GM19328 (cell line): ENCODE measurements around the gene MECP2.
"Not testable (repeated sequence)": the region's sequence is repeated elsewhere in the genome, so short reads cannot be mapped to it uniquely, and the experiment has no call there.

ENCODE experiments used
- ATAC-seq: cut with Tn5 transposase; IDR thresholded peaks from one replicate; pipeline ENCODE4 v1.9.1; 2021; ENCODE audit warnings: mild to moderate bottlenecking, moderate library complexity; ENCODE audit not compliant: unreplicated experiment

MECP2 gene

DNA sequence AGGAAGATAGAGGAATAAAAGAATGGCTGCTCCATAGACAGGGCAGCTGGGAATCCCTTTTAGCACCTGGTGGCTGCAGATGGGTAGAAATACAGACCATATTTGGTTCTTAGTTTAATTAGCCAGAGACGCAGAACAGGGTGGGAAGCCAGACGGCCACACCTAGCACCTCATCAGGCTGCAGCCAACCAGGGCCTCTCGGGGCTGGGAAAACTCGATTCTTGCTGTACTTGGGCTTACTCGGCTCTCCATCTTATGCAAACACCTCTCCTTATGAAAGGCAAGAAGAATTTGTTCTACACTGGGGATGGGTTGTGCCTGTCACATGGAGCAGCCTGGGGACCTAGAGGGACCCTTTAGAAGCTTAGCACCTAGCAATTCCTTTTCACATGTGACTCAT is 97.5 kb downstream of the MECP2 start:
- ATAC-seq: no peak

DNA sequence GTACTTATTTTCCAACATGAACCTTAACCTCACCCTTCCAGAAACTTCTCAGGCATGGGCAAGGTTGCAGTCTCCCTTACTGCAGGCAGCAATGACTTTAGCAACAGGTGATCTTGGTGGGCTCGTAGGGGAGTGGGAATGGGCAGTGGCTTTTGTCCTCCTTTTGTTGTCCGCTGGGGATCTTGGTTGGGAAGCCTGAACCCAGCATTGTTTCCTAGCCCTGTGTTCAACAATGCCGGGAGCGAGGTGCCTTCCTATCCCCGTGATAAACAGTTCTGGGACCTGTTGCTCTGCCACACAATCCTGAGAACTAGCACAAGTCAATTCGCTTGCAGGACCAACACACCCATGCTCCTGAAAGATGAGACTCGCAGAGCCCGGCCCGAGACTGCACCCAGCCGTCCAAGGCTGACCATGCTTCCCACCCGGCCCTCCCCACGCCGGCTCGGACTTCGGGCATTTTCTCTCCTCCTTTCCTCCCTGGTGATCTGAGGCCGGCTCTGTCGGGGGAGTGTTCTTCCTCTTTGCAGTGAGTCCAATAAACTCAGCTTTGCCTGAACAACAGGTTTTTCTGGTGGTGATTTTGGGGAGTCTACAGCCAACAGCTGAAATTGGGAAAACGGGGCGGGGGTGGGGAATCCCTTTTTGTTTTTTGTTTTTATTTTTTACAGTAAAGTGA is 98.0 kb downstream of the MECP2 start:
- no peak for ATAC-seq

DNA sequence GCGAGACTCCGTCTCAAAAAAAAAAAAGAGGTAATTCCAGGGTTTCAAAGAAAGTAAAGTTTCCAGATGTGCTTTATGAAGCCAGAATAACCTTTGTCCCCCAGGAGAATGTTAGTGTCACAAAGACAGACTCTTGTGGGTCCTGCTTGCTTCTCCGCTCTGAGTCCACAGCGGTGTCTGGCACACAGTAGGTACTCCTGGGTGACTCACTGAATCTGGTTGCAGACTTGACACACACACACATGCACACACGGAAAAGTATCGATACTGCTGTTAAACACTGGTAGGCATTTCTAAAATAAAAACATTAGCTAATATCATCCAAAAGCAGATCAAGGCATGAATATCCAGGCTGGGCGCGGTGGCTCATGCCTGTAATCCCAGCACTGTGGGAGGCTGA is 102.0 kb downstream of the MECP2 start:
- no peak for ATAC-seq

DNA sequence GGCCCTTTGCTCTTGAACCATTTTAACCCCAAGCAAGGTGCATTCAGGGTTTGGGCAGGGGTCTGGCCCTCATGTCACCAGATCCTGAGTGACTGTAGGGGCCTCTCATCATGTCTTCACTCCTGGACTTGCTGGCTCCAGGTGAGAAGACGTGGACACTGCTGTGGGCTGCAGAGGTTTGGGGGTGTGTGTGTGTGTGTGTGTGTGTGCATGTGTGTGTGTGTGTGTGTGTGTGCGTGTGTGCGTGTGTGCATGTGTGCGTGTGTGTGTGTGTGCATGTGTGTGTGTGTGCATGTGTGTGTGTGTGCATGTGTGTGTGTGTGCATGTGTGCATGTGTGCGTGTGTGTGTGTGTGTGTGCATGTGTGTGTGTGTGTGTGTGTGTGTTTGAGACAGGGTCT is 103.1 kb downstream of the MECP2 start:
- ATAC-seq: not testable (repeated sequence)

DNA sequence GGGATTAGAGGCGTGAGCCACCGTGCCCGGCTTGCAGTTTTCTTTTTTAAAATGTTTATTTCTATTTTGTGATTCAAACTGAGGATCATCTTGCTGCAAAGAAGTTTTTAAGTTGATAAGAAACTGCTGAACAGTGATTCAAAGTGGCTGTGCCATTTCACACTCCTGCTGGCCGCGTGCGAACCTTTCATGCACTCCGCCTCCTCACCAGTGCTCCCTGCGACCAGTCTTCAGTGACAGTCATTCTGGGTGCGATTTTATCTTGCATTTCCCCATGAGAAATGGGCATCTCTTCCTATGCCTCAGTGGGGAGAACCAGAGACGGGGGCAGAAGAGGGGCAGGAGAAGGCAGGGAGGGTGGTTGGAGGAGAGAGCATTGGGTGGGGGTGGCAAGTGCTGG is 103.5 kb downstream of the MECP2 start:
- no peak for ATAC-seq

DNA sequence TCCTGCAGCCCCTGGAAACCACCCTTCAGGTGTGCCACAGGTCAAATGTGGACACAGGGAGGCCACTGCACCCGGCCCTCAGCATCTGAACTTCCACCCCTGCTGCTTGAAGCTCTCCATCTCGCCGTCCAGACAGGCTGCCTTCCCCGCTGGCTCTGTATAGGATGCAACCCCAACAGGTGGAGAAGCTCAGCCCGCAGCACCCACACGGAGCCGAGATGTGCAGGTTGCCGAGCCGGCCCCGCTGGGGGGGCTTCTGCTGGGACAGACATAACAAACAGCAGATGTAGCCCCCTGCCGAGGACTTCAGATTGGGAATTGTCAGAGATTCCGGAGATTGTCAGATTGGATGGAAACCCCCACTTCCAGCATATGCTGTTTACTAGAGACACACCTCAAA is 104.4 kb downstream of the MECP2 start:
- ATAC-seq: no peak

DNA sequence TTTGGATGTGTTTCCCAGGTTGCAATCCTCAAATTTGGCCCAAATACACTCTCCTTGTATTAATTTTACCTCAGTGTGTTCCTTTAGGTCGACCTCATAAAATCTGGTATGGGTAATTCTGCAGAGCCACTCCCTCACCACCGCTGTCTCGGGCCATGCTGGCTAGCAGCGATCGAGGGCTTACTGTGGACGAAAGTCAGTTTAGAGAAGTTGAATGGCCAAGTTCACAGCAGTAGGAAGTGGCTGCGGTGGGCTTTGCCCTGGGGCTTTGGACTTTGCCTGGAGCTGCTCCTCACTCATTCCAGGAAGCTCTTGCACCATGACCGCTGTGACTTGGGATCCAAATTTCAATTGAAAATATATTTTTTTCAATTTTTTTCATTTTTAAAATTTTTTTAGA is 105.3 kb downstream of the MECP2 start:
- ATAC-seq: no peak

DNA sequence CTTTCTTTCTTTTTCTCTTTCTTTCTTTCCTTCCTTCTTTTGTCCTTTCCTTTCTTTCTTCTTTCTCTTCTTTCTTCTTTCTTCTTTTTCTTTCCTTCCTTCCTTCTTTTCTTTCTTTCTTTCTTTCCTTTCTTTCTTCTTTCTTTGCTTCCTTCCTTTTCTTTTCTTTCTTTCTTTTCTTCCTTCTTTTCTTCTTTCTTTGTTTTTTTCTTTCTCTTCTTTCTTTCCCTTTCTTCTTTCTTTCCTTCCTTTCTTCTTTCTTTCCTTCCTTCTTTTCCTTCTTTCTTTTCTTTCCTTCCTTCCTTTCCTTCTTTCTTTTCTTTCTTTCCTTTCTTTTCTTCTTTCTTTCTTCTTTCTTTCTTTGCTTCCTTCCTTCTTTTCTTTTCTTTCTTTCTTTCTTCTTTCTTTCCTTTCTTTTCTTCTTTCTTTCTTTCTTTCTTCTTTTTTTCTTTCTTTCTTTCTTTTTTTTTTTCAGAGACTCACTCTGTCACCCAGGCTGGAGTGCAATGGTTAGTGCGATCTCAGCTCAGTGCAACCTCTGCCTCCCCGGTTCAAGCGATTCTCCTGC is 106.4 kb downstream of the MECP2 start:
- ATAC-seq: no peak

DNA sequence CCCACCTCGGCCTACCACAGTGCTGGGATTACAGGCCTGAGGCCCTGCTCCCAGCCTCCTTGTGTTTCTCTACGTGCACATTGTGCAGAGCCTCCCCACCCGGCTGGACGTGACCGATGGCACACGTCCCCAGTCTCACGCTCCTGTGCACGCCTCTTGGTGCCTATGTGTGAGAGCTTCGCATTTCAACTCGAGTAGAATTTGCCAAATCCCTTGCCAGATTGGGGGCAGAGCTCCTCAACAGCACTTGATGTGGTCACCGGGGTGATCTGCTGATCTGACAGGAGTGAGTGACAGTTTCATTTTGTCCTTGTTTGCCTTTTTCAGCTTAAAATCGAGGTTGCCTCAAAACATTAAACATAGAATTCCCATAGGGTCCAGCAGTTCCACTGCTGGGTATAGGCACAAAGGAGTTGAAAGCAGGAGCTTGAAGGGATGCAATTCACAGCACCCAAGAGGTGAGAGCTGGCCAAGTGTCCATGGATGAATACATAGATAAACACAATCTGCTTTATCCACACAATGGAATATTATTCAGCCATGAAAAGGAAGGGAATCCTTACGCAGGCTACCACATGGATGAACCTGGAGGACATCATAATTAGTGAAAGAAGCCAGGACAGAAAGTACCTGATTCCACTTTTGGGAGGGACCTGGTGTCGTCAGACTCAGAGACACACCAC is 107.4 kb downstream of the MECP2 start:
- ATAC-seq: no peak

DNA sequence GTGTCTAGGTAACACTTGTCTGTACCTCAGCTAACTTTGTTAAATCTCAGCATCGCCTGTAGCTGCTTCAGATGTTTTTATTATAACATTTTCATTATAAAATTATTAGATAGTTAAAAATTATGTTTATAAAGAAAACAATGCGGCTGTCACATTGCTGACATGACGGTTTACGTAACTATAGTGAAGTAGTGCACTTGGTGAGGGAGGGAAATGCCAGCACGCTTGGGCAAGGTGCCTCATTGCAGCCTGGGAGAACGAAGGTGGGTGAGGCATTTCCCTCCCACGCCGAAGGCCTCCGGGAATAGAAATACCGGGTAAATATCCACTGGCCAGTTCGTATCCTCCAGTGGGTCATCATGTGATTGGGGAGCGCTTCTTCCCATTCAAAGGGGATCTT is 109.0 kb downstream of the MECP2 start:
- no peak for ATAC-seq

DNA sequence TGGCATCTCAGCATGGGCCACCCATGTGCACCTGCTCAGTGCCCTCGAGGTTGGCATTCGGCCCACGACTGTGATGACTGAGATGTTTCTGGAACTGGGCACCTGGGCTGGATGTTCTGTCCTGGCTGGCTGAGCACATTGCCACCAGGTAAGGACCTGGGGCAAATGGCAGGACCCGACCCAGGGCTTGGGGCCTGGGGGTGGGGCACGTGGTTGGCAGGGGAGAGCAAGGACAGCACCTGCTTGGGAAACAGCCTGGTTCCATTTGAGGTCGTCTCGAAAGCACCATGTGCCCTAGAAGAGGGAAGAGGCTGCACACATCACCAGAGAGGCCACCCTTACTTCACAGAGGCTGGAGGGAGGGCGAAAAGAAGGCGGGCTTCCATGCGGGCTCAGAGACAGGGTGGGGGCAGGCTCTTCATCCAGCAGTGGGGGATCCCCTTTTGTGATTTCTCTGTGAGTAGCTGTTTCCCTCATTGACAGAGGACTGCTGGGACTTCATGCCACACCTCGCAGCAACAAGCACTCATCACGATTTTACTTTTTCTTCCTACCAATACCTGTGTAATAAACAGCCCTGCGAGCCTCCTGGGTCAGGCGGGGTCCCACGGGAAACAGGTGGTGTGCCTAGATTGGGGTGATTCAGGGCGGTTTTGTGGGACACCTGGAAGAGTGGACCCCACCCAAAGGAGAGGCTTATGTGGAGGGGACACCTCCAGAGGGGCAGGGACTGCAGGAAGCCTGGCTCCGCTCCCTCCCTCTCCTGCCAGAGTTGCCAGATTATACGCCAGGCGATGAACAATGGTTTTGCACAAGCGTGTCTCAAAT is 113.0 kb downstream of the MECP2 start:
- ATAC-seq: no peak

DNA sequence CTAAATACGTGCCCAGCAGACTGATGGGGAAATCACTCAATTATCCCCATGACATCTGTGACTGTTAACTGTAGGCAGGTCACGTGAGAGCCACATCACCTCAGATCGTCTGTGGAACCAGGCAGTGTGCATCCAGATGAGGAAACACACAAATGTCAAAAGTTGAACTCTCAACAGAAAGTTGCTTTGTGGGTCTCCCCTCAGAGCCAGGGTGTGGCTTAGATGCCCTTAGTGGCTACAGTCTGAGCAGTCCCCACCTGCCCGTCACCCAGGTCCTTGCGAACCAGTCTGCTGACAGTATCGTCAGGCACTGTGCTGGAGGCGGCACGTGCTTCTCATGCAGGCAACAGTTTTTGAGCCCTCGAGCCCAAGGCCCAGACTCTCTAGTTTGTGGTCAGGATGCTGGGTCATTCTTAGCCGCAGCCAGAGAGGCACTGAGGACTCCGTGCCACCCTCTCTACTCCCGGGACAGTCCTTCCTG is 114.2 kb downstream of the MECP2 start:
- no peak for ATAC-seq

DNA sequence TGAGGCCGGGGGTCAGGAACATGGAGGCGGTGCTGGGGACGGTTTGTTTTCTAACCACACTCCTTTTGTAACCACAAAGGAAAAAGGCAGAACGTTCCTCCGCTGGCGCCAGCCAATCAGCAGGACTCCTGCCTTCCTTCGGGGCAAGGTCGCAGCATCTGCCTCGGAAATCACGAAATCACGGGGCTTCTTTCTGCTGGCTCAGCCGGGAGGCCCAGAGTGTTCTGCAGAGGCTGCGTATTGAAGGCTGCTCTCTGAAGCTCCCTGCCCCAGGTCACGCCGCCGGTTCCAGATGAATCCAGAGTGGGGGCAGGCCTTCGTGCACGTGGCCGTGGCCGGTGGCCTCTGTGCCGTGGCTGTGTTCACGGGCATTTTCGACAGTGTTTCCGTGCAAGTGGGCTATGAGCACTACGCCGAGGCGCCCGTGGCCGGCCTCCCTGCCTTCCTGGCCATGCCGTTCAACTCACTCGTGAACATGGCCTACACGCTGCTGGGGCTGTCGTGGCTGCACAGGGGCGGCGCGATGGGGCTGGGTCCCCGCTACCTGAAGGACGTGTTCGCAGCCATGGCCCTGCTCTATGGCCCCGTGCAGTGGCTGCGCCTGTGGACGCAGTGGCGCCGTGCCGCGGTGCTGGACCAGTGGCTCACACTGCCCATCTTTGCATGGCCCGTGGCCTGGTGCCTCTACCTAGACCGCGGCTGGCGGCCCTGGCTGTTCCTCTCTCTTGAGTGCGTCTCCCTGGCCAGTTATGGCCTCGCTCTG is 115.6 kb downstream of the MECP2 start:
- ATAC-seq: no peak

DNA sequence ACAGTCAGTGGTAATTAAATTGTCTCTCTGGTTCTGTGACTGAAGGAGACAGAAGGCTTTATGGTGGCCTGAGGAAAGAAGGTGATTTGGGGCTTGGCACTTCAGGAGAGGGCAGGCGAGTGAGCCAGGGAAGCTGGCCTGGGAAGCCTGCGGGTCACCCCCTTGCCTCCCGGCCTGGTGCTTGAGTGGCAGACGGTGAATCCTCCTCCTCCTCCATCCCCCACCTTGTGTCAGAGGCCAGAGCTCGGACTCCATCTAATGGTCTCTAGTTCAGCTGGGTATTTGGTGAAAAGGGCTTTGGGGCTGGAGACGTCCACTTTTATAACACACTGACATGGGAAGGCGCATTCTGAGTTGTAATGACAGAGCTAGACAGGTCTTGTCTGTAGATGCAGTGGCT is 116.3 kb downstream of the MECP2 start:
- no peak for ATAC-seq

DNA sequence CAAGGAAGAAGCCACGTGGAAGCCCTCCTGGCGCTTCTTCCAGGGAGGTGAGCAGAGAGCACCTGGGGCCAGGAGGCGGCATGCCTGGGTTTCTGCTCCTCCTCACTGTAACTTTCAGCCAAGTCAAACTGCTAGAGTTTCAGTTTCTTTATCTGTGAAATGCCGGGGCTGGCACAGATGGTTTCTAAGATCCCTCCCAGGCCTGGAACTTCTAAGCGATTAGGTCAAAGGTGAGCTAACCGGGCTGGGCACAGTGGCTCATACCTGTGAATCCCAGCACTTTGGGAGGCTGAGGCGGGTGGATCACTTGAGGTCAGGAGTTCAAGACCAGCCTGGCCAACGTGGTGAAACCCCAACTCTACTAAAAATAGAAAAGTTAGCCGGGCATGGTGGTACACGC is 117.1 kb downstream of the MECP2 start:
- not testable (repeated sequence) for ATAC-seq

DNA sequence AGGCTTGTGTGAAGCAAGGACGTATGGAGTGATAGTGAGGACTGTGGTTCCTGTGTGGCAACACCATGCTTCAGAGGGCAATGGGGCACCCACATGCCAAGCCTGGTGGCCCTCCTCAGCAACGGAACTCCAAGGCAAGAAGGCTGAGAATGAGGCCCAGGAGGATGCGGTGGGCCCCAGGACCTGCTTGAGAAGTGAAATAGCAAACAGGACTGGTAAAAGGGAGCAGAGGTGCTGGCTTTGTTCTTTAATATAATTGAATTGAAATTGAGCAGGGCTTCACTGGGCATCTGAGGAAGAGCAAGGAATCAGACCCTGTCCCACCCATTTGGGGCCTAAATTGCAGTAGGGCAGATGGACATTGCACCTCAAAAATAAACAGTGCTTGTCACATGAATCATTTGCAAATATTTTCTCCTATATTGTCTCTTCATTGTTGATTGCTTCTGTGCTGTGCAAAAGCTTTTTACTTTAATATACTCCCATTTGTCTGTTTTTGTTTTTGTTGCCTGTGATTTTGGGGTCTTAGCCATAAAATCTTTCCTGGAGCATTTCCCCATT is 122.7 kb downstream of the MECP2 start:
- ATAC-seq: no peak

DNA sequence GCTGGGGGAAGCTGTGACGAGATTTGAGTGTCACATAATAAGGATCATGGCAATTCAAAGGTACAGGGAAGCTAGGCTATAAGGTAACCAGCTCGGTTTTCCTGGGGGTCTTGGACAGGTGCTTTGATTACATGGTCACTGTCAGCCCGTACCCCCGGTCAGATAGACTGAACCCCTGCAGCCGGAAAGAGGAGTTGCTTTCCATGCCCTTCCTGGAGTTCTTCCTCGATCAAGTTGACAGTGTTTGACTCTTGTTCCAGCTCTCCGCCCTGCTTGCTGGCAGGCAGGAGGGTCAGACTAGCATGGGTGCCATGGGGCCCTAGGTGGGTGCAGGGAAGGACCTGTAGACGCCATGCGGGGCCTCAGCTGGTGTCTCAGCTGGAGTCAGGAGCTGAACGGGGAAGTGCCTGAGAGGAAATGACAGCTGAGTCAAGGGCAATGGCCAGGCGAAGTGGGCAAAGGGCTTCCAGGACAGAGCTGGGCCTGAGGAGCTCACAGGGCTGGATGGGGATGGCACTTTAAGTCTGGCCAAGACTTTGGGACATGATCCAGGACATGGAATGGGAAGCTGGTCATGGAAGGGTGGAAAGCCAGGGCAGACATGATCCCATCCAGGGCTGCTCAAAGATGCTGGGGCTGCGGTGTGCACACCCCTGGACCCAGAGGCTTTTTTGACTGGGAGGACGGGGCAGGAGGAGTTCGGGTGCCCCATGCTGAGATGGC is 123.4 kb downstream of the MECP2 start:
- ATAC-seq: no peak

DNA sequence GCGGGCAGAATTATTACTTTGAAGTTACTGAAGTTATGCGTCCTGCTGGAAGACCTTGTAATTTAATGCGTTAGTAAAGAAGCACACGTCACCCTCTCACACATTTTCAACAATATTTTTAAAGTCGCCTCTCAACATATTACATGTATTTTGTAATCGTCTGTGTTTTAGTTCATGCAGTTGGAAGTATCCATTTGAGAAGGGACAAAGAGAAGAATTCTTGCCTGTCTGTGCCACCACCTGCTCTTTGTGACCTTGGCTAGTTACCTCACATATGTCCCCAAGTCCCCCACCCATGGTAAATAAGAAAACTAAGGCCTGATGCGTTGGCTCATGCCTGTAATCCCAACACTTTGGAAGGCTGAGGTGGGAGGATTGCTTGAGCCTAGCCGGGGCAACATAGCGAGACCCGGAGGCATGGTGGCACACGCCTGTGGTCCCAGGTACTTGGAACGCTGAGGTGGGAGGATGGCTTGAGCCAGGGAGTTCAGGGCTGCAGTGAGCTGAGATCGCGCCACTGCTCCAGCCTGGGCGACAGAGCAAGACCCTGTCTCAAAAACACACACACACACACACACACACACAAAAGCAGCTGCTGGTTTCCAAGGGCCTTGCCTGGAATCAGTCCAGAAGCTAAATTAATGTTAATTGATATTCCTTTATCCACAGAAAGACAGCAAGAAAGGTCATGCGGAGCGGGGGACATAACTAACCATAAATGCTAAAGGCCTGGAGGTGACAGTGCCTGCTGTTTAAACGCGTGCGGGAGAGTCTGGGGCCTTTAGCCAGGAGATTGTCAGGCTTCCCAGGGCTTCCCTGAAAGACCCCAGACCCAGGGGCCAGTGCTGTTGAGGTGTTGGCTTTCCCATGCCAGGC is 124.2 kb downstream of the MECP2 start:
- no peak for ATAC-seq
